HCT116 (cell line): Measurements from ENCODE around the gene CDCA3. TPM values are rescaled to one million over a fixed set of nuclear protein-coding genes. Genes with fewer than 3 reads are reported as not detected.

Experiments used
- ATAC-seq: fragments of 200-7000 bp; cut with Tn5 transposase; 2 replicates; pipeline ENCODE4 v1.9.1; 2020; ENCODE audit warnings: mild to moderate bottlenecking, moderate library complexity
- BruUV-seq: library from RNA; stranded (reverse); fragments of 400-500 nt; replicated peaks from 2 replicates; lab custom pipeline; 2021; lab: Mats Ljungman, UMichigan
- CTCF ChIA-PET: fragments of 300-600 bp; sonication (Branson Sonifier 250); formaldehyde crosslinking; loops from one replicate; lab custom pipeline; 2021; ENCODE audit warnings: antibody characterized with exemption; lab: Charles Lee
- POLR2A ChIA-PET: fragments of 300-600, 350-600 bp; sonication (Branson Sonifier 250); formaldehyde crosslinking; loops from one replicate; lab custom pipeline; 2021; ENCODE audit warnings: antibody characterized with exemption; lab: Charles Lee
- RAD21 ChIA-PET, 2 experiments: fragments of 300-600 bp; sonication (Branson Sonifier 250); formaldehyde crosslinking; loops; one replicate each; lab custom pipeline; 2023; ENCODE audit warnings: low total read pairs in 2 of 2; ENCODE audit not compliant: uncharacterized antibody in 2 of 2, unreplicated experiment in 2 of 2, low non-redundant PET in 1 of 2; lab: Charles Lee
- DNase-seq: peaks from one replicate; pipeline ENCODE4 v3.0.0-alpha.2; 2010; ENCODE audit warnings: low read depth, low spot score
- H2AFZ ChIP-seq: fragments of 200-600 bp; shearing (Covaris generic), sonication (generic); 2 replicates; pipeline ENCODE4 v1.6.1; 2017; ENCODE audit warnings: low read depth, mixed run types, mixed read lengths, antibody characterized with exemption, low read length; ENCODE audit not compliant: poor library complexity, severe bottlenecking
- H3K27ac ChIP-seq: 2 replicates; pipeline ENCODE4 v1.5.1; 2012; ENCODE audit warnings: low read depth, low read length
- H3K27me3 ChIP-seq: fragments of 200-600 bp; sonication (generic); 2 replicates; pipeline ENCODE4 v1.6.1; 2016; ENCODE audit warnings: mixed run types, low read length, mixed read lengths; ENCODE audit not compliant: insufficient read depth
- H3K36me3 ChIP-seq, 2 experiments: fragments of 200-500 bp in 1 of 2; fragments of 200-600 bp in 1 of 2; sonication (Bioruptor generic) in 1 of 2; sonication (generic) in 1 of 2; 2 replicates each; pipeline versions ENCODE4 v1.5.1 to v1.6.1; 2014 to 2016; ENCODE audit warnings: low read length in 2 of 2, inconsistent platforms in 1 of 2, mixed read lengths in 1 of 2, mixed run types in 1 of 2; ENCODE audit not compliant: insufficient read depth in 2 of 2, control insufficient read depth in 1 of 2
- H3K4me1 ChIP-seq, 2 experiments: fragments of 200-600 bp in 1 of 2; sonication (generic) in 1 of 2; 2 replicates each; pipeline versions ENCODE4 v1.5.1 to v1.6.1; 2012 to 2017; ENCODE audit warnings: low read length in 2 of 2, inconsistent platforms in 1 of 2, mild to moderate bottlenecking in 1 of 2, mixed read lengths in 1 of 2, mixed run types in 1 of 2, moderate library complexity in 1 of 2; ENCODE audit not compliant: insufficient read depth in 2 of 2, control insufficient read depth in 1 of 2
- H3K4me2 ChIP-seq: fragments of 200-600 bp; sonication (generic); 2 replicates; pipeline ENCODE4 v1.6.1; 2017; ENCODE audit warnings: mixed run types, low read length, mixed read lengths
- H3K4me3 ChIP-seq, 2 experiments: fragments of 200-600 bp in 1 of 2; sonication (generic) in 1 of 2; replicated peaks in 1 of 2; 2 replicates each; pipeline ENCODE4 v1.5.1; 2011 to 2016; ENCODE audit warnings: low read length in 2 of 2, control low read depth in 1 of 2, low read depth in 1 of 2, mild to moderate bottlenecking in 1 of 2, mixed read lengths in 1 of 2, mixed run types in 1 of 2
- H3K79me2 ChIP-seq: fragments of 200-600 bp; sonication (generic); 2 replicates; pipeline ENCODE4 v1.6.1; 2017; ENCODE audit warnings: mild to moderate bottlenecking, mixed run types, low read length, moderate library complexity, mixed read lengths; ENCODE audit not compliant: insufficient read depth
- H3K9ac ChIP-seq: fragments of 200-600 bp; sonication (generic); 2 replicates; pipeline ENCODE4 v1.6.1; 2016; ENCODE audit warnings: low read length, mixed read lengths
- H3K9me2 ChIP-seq: fragments of 200-600 bp; sonication (generic), shearing (Covaris generic); 2 replicates; pipeline ENCODE4 v1.6.1; 2017; ENCODE audit warnings: mixed run types, mild to moderate bottlenecking, moderate library complexity; ENCODE audit not compliant: insufficient read depth
- H3K9me3 ChIP-seq, 2 experiments: fragments of 200-500 bp in 1 of 2; fragments of 200-600 bp in 1 of 2; sonication (Bioruptor generic) in 1 of 2; sonication (generic) in 1 of 2; 2 replicates each; pipeline ENCODE4 v1.6.1; 2014 to 2017; ENCODE audit warnings: low read length in 2 of 2, mixed read lengths in 2 of 2, inconsistent platforms in 1 of 2, low read depth in 1 of 2, mild to moderate bottlenecking in 1 of 2, mixed run types in 1 of 2, moderate library complexity in 1 of 2; ENCODE audit not compliant: control insufficient read depth in 1 of 2, insufficient read depth in 1 of 2
- H4K20me1 ChIP-seq: fragments of 200-600 bp; sonication (generic), shearing (Covaris generic); 2 replicates; pipeline ENCODE4 v1.6.1; 2017; ENCODE audit warnings: mixed run types, mild to moderate bottlenecking, moderate library complexity; ENCODE audit not compliant: insufficient read depth
- CBX3 ChIP-seq: IDR thresholded peaks from 2 replicates; pipeline ENCODE4 v1.6.1; 2012; ENCODE audit warnings: low read depth
- CTCF ChIP-seq, 3 experiments: fragments of 200-600 bp in 1 of 3; sonication (generic) in 1 of 3; IDR thresholded peaks in 2 of 3; conservative IDR thresholded peaks in 1 of 3; 2 replicates each; pipeline ENCODE4 v1.5.1; 2012 to 2017; ENCODE audit warnings: low read depth in 2 of 3, low read length in 2 of 3, antibody characterized with exemption in 1 of 3, borderline replicate concordance in 1 of 3, control low read depth in 1 of 3, mild to moderate bottlenecking in 1 of 3, mixed read lengths in 1 of 3, mixed run types in 1 of 3, moderate library complexity in 1 of 3; ENCODE audit not compliant: insufficient read depth in 1 of 3
- ELF1 ChIP-seq: IDR thresholded peaks from 2 replicates; pipeline ENCODE4 v1.6.1; 2012; ENCODE audit warnings: low read depth, borderline replicate concordance
- EZH2phosphoT487 ChIP-seq: fragments of 200-600 bp; IDR thresholded peaks from 2 replicates; pipeline ENCODE4 v1.6.1; 2018; ENCODE audit warnings: antibody characterized with exemption, borderline replicate concordance
- FOSL1 ChIP-seq: IDR thresholded peaks from 2 replicates; pipeline ENCODE4 v1.6.1; 2012; ENCODE audit warnings: low read depth
- POLR2A ChIP-seq: IDR thresholded peaks from 2 replicates; pipeline ENCODE4 v1.7.0; 2011; ENCODE audit warnings: borderline replicate concordance; ENCODE audit not compliant: insufficient read depth, insufficient read length; ENCODE audit errors: extremely low read depth
- POLR2AphosphoS5 ChIP-seq: IDR thresholded peaks from 2 replicates; pipeline ENCODE4 v1.6.1; 2011; ENCODE audit warnings: mild to moderate bottlenecking, low read depth, low read length, moderate library complexity
- ZBTB33 ChIP-seq: IDR thresholded peaks from 2 replicates; pipeline ENCODE4 v1.6.1; 2011; ENCODE audit warnings: mild to moderate bottlenecking, low read length, moderate library complexity; ENCODE audit not compliant: insufficient replicate concordance; ENCODE audit errors: extremely low read depth
- ZNF274 ChIP-seq: fragments of 200-500 bp; sonication (Bioruptor generic); IDR thresholded peaks from 2 replicates; pipeline ENCODE4 v1.6.1; 2014; ENCODE audit warnings: mild to moderate bottlenecking, low read depth, low read length, inconsistent platforms
- intact Hi-C: fragments of 100-400 bp; cut with micrococcal nuclease; formaldehyde crosslinking; loops from 2 replicates; pipeline ENCODE4 v1.10.0; 2022
- total RNA-seq: library from RNA; stranded (reverse); gene quantifications from one replicate; pipeline ENCODE4 v1.2.1, GENCODE V29; 2021; ENCODE audit not compliant: unreplicated experiment

CDCA3 gene
- total RNA-seq, 1 experiment from 2014 or later = 63.0 TPM

- peaks cover 28 to 59% of the 10 kb centered on the region in 2 experiments for H3K4me1 ChIP-seq
Observed at GRCh38 chr12:6871052-6871957, 20.2 kb upstream of the CDCA3 start.

More at GRCh38 chr12:6871052-6871957, 20.2 kb upstream of the CDCA3 start:
- peaks cover 57% of the 10 kb centered on the region for H3K79me2 ChIP-seq
- TF ChIP-seq POLR2AphosphoS5 = peak; percentile 86; the same call in 1 of the 2 replicates
- no peak for TF ChIP-seq CBX3
- TF ChIP-seq ZNF274 = no peak
- TF ChIP-seq EZH2phosphoT487 = no peak
- peak; percentile 74 for TF ChIP-seq POLR2A
- TF ChIP-seq FOSL1 = no peak
- TF ChIP-seq ELF1 = no peak
- TF ChIP-seq ZBTB33 = no peak
- TF ChIP-seq CTCF (IDR thresholded peaks at IDR 0.05 in 2 of 3, conservative IDR thresholded peaks at IDR 0.05 in 1 of 3; ENCODE audit: borderline replicate concordance in 1 of 3, insufficient read depth in 1 of 3, low read depth in 2 of 3, low read length in 2 of 3) = peak in 1 of 3 experiments; percentile 12; a peak in 1 of 6 replicates
- peaks cover 8 to 33% of the 10 kb centered on the region in 2 experiments; a peak in 2 of 4 replicates for H3K36me3 ChIP-seq
- intact Hi-C loops = loop anchor here (1.0 to 5.0 kb wide), 3 partner anchors 20 to 766 kb away; partner anchors contain the start of gene ATN1
- CTCF ChIA-PET = interaction anchor here (1.5 to 4.1 kb wide), 12 partner anchors 13 to 242 kb away, joined by 3 to 30 read pairs (median 15); partner anchors contain the start of genes C1RL, CDCA3, MLF2 and USP5
- POLR2A ChIA-PET = interaction anchor here (0.6 to 10.9 kb wide), 7 partner anchors 19 to 94 kb away, joined by 3 to 186 read pairs (median 7); partner anchors contain the start of genes C12orf57, CDCA3, RNU7-1 and USP5
- H3K27me3 ChIP-seq = no peaks in the 10 kb centered on the region
- RAD21 ChIA-PET = interaction anchor here in 1 of 2 experiments (0.6 kb wide), 1 partner anchor 73 kb away, joined by 4 read pairs; the partner anchor contains the start of gene C12orf57
- BruUV-seq = no TSS peak
- H3K9me3 ChIP-seq = no peaks in the 10 kb centered on the region
- peak; percentile 56 for DNase-seq
- ATAC-seq = peak; percentile 49
- peak overlapping the region; percentile 96 for H3K27ac ChIP-seq
- H3K9me2 ChIP-seq = no peaks in the 10 kb centered on the region
- peak overlapping the region; percentile 73 to 92 for H3K4me3 ChIP-seq
- H2AFZ ChIP-seq = no peak overlapping the region
- H3K4me2 ChIP-seq = peak overlapping the region; percentile 92
- peaks cover 12% of the 10 kb centered on the region; the same call in 1 of the 2 replicates for H4K20me1 ChIP-seq
- peak overlapping the region; percentile 86 for H3K9ac ChIP-seq
